ENCODE data around the gene ORMDL3.

The ORMDL3 gene, protein sequence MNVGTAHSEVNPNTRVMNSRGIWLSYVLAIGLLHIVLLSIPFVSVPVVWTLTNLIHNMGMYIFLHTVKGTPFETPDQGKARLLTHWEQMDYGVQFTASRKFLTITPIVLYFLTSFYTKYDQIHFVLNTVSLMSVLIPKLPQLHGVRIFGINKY

DNA sequence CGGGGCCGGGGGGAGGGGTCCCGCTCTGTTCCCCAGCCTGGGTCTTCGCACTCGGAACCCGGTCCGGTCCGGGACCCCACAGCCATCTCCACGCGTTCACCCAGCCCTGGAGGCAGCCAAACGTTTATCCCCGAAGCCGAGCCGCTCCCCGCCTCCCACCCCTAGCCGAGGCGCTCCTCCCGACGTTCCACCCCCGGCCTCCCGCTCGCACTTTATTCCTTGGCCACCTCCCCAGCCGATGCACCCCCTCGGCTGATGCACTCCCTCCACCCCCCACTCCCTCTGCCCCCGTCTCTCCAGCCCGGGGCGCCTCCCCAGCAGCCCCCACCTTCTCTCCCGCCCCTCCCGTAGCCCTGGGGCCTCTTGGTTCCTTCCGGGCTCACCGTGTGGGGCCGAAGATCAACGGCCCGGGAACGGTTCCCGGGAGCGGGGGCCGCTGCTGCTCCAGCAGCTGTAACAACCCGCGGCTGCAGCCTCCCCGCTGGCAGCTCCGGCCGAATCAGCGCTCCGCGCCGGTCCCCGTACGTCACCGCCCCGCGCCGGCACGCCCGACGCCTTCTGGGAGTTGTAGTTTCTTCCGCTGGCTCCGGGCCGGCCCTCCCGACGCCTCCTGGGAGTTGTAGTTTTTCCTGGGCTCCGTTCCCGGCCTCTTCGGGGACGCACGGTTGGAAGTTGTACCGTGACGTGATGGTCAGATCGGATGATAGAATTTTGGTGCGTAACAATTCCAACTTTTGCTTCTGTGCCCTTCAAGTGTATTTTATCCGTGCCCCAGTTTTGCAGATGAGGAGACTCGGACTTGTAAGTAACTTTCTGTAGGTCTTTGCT is at the start of gene ORMDL3, which contains the start of gene LRRC3C:
Gene ORMDL3 (minus strand): TSS at position 501 of the 828 bp plus-strand sequence. CDS start 3,398 bp downstream, outside the sequence.
Gene LRRC3C (plus strand): TSS at position 632 of the 828 bp plus-strand sequence. CDS start 13,792 bp downstream, outside the sequence.
- peak; percentile 95 for DNase-seq (ENCODE audit: low read depth)

DNA sequence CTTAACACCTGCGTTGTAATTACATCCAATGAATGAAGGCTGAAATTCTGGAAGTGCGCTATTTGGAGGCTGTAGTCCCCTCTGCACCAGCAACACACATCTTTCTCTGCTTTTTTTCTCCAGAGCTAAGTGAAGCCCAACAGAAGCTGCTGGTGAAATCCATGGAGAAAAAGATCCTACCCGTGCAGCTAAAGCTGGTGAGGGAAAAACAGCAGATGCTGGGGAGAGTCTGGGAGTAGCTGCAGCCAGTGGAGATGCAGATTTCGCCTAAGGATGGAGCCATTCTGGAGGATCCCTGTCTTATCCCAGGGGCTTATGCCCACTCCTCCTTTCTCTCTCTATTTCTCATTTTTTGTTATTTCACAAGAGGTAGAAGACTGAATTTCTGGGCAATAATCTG is 48.4 kb upstream of the ORMDL3 start:
- no peak for DNase-seq (ENCODE audit: low read depth)

- DNase-seq (ENCODE audit: low read depth): no peak
Measured at GRCh38 chr17:39974433-39974832, 47.0 kb upstream of the ORMDL3 start.

DNA sequence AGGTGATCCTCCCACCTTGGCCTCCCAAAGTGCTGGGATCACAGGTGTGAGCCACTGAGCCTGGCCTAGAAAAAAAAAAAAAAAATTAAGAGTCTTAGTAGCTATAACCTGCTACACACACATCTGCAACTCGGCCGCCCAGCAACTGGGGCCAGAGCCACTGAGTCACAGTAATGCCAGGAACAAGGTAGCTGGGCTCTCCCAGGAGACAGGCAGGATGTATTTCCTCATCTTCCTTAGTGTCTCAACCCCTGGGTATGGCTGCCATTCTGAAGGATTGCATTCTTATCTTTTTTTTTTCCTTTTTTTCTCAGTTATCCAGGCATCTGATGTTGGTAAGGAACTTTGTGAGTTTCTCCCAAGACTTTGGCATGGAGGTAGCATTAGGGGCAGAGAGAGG is 46.1 kb upstream of the ORMDL3 start:
- no peak for DNase-seq (ENCODE audit: low read depth)

DNA sequence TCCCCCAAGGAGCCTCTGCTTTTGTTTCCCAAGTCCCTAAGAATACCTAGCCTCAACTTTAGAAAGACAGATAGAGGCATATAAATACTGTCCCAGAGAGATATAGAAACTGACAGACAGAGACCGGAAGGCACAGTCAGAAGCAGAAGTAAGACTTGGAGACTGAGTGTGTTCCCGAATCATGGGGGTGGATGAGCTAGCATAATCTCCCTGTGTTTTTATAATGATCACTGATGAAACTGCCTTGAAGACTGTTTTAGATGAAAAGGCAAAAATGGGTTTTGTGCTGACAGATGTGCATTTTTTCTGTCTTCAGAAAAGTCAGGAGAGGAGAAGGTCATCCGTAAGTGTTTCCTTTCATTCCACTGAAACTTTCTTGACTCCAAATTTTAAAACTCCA is 44.9 kb upstream of the ORMDL3 start:
- no peak for DNase-seq (ENCODE audit: low read depth)

DNA sequence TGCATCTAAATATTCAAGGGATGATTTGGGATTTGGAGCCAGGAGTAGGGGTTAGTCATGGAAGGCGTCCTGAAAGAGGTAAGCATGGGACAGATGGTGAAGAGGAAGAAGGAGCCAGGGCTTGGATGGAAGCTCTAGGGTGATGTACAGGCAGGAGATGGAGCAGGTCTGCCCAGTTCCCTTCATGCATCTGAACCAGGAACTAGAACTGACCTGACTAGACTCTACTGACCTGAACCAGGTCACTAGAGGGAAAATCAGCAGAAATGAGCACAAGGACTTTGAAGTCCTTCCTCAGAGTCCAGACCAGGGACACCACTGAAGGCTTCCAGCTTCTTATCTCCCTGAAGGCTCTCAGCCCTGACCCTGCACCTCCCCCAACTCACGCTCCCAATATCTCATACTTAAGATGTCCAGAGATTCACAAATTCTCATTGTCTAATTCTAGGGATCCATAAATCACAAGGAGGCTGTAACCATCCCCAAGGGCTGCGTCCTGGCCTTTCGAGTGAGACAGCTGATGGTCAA is 43.7 kb upstream of the ORMDL3 start:
- DNase-seq (ENCODE audit: low read depth): no peak

- no peak for DNase-seq (ENCODE audit: low read depth)
Measured at GRCh38 chr17:39970157-39970692, 42.8 kb upstream of the ORMDL3 start.

- no peak for DNase-seq (ENCODE audit: low read depth)
Measured at GRCh38 chr17:39969375-39969774, 42.0 kb upstream of the ORMDL3 start.

- DNase-seq (ENCODE audit: low read depth): no peak
Measured at GRCh38 chr17:39968761-39969160, 41.4 kb upstream of the ORMDL3 start.

- DNase-seq (ENCODE audit: low read depth): no peak
Measured at GRCh38 chr17:39966771-39967170, 39.4 kb upstream of the ORMDL3 start.

- no peak for DNase-seq (ENCODE audit: low read depth)
Measured at GRCh38 chr17:39965017-39965699, 37.8 kb upstream of the ORMDL3 start.

DNA sequence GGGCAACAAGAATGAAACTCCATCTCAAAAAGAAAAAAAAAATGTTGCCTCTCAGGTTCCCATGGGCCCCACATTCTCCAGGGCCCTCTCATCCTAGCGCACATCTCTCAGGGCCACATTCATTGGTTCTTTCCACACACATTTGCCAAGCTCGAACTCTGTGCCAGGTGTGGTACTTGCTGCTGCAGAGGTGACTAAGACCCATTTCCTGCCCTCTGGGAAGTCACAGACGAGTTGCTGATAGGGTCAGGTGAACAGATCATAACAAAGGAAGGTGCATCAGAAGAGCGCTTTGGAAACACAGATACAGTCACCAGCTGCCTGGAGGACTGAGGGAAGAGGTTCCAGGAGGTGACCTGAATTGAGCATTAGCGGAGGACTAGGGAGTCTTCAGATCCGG is 36.4 kb upstream of the ORMDL3 start:
- DNase-seq (ENCODE audit: low read depth): no peak

DNA sequence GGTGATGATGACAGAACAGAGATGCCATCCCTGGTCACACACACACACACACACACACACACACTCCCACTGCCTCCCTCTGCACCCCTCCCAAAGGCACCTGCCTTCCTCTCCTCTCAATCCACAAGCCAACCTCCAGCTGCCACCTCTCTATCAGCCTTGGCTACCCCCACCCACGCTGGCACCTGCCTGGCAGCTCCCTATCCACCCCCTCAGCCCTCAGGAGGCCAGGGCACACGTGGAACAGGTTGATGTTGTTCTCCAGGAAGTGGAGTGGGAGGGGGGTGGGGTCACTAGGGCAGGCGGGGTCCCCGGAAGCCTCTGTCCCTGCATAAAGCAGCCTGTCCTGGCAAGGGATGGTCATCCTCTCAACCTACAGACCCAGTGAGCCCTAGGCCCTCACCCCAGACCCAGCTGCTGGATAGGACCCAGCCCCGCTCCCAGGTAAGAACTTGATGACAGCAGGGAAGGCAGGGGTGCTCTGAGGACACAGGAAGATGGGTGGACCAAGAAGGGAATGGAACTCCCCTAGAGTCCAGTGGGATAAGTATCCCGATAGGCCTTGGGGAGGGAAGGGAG is 35.3 kb upstream of the ORMDL3 start, which contains the start of gene GSDMA:
Gene GSDMA (plus strand): TSS at position 363 of the 579 bp plus-strand sequence. CDS start 2,684 bp downstream, outside the sequence.
- no peak for DNase-seq (ENCODE audit: low read depth)

- DNase-seq (ENCODE audit: low read depth): no peak
Measured at GRCh38 chr17:39960524-39961041, 33.2 kb upstream of the ORMDL3 start.

DNA sequence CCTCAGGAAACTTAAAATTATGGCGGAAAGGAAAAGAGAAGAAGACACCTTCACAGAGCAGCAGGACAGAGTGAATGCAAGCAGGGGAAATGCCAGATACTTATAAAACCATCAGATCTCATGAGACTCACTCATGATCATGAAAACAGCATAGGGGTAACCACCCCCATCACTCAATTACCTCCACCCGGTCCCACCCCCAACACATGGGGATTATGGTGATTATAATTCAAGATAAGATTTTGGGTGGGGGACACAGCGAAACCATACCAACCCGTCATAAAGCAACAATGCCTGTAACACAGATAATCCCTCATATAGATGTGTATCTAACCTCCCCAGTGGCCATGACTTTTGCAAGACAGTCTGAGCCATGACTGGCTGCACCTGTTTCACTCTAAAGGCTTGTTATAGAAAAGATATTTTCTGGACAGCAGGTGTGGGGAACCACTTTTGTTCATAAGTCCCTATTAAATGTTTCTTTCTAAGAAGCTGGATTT is 28.4 kb upstream of the ORMDL3 start:
- no peak for DNase-seq (ENCODE audit: low read depth)

DNA sequence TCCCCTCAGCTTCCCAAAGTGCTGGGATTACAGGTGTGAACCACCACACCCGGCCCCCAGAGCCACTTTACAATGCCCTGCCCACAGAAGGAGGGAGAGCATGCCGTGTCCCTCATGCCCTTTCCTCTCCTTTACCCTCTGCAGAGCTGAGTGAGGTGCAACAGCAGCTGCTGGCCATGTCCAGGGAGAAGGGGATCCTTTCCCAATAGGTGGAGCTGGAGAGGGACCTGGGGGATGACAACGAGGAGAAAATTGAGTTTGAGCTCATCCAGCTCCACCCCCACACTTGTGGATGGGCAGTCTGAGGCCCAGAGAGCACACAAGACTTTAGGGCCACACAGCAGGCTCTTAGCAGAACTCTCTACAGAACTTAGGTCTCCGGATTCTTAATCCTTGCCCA is 27.5 kb upstream of the ORMDL3 start:
- peak; percentile 30 for DNase-seq (ENCODE audit: low read depth)

- no peak for DNase-seq (ENCODE audit: low read depth)
Measured at GRCh38 chr17:39953471-39953888, 26.1 kb upstream of the ORMDL3 start.

- peak; percentile 96 for DNase-seq (ENCODE audit: low read depth)
Measured at GRCh38 chr17:39952680-39953470, 25.5 kb upstream of the ORMDL3 start.

DNA sequence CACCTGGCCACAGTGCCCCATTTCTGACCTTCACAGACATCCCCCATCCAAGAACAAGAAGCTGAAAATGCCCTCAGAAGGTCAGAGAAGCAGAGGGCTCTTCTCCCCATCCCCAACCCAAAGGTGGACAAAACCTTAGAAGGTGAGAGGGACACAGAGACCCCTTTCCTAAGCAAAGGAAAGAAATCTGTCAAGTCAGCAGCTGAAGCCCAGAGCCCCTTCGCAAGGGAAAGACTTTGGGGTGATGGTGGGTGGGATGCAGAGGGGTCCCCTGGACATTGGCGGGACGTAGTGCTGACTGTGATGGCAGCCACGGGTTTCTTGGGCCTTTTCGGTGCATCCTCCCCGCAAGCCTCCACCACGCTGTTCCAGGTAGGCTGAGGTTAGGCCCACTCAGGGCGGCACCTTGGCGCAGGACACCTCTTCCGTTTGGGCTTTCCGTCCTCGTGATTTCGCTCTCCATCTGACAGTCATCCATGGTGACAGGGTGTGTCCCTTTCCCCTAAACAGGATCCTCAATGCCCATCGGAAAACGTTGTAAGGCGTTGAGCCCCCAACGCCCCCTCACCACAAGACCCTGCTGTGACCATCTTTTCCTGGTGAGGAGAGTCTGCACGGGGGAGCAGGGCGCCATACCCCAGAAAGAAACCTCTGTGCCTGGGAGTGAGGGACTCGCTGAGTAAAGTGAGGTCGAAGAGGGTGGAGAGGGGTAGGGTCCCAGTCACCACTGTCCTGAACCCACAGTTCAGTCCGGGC is 24.7 kb upstream of the ORMDL3 start:
- no peak for DNase-seq (ENCODE audit: low read depth)

DNA sequence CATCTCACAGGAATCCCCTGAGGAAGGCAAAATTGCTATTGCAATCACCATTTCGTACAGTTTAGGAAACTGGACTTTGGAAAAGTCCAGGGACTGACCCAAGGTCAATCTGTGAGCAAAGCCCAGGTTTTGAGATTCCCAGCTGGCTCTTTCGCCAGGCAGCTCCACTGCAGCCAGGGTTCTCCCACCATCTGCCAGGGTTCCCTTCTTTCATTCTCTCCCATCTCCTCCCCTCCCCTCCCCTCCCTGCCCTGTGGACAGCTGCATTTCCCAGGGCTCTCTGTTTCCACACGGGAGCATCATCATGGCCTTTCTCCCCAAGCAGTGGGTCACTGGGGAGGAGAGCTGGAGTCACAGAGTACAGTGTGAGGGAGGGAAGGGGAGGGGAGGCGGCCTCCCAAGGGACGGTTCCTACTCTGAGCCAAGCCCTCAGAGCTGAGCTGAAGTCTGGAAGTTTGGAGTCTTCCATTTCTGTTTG is 23.5 kb upstream of the ORMDL3 start:
- DNase-seq (ENCODE audit: low read depth): no peak

All from ELR (cell line).